Adipocyte (in vitro differentiated cells): Measurements from ENCODE around the gene AKT1.

Experiments
- DNase-seq: peaks from one replicate; pipeline ENCODE4 v3.0.0-alpha.2; 2015; ENCODE audit warnings: low read depth
- H3K27me3 ChIP-seq: replicated peaks from 2 replicates; pipeline ENCODE4 v1.7.0; 2013; ENCODE audit warnings: mild to moderate bottlenecking, low read length, moderate library complexity; ENCODE audit not compliant: control insufficient read depth, insufficient read depth
- H3K36me3 ChIP-seq: 2 replicates; pipeline ENCODE4 v1.7.0; 2013; ENCODE audit warnings: low read length, mild to moderate bottlenecking, moderate library complexity; ENCODE audit not compliant: control insufficient read depth, insufficient read depth, severe bottlenecking
- H3K4me1 ChIP-seq: 2 replicates; pipeline ENCODE4 v1.7.0; 2013; ENCODE audit warnings: mild to moderate bottlenecking, low read length, moderate library complexity; ENCODE audit not compliant: control insufficient read depth, insufficient read depth
- H3K4me3 ChIP-seq: 2 replicates; pipeline ENCODE4 v1.7.0; 2013; ENCODE audit warnings: mild to moderate bottlenecking, low read length, moderate library complexity
- H3K9ac ChIP-seq: 2 replicates; pipeline ENCODE4 v1.7.0; 2013; ENCODE audit warnings: mild to moderate bottlenecking, low read length, moderate library complexity
- H3K9me3 ChIP-seq: 2 replicates; pipeline ENCODE4 v1.7.0; 2013; ENCODE audit warnings: mild to moderate bottlenecking, low read length, moderate library complexity; ENCODE audit not compliant: control insufficient read depth

AKT1 gene

GRCh38 chr14:104781271-104782077 is 14.1 kb downstream of the AKT1 start:
- Histone ChIP-seq H3K4me3 (no peak overlapping the region), H3K9me3 (no peaks in the 10 kb centered on the region), H3K36me3 (peaks cover 5% of the 10 kb centered on the region), H3K9ac (no peak overlapping the region), H3K27me3 (no peaks in the 10 kb centered on the region), H3K4me1 (no peaks in the 10 kb centered on the region)
- DNase-seq, result no peak

DNA sequence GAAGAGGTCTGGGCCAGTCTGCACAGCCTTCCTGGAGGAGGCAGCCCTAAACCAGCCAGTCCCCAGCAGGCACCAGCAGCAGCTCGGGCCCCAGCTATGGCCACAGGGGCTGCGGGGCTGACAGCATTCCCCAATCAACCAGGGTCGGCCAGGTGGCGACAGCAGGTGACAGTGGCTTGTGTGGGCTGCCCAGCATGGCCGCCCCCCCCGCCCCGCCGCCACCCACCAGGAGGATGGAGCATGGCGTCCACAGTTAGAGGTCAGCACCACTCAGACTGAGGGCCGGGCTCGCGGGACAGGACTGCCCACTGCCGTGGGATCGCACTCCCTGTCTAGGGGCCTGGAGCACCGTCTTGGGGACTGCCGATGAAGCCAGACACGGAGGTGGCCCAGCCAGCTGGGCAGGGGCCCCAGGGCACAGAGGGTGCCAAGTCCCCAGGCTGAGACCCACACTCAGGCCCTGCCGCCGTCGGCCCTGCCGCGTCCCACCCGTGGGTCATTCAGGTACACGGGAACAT is 15.0 kb downstream of the AKT1 start:
- Histone ChIP-seq H3K4me1 (no peaks in the 10 kb centered on the region), H3K9ac (no peak overlapping the region), H3K36me3 (peaks cover 9% of the 10 kb centered on the region), H3K9me3 (no peaks in the 10 kb centered on the region), H3K27me3 (no peaks in the 10 kb centered on the region), H3K4me3 (no peak overlapping the region)
- no peak for DNase-seq

DNA sequence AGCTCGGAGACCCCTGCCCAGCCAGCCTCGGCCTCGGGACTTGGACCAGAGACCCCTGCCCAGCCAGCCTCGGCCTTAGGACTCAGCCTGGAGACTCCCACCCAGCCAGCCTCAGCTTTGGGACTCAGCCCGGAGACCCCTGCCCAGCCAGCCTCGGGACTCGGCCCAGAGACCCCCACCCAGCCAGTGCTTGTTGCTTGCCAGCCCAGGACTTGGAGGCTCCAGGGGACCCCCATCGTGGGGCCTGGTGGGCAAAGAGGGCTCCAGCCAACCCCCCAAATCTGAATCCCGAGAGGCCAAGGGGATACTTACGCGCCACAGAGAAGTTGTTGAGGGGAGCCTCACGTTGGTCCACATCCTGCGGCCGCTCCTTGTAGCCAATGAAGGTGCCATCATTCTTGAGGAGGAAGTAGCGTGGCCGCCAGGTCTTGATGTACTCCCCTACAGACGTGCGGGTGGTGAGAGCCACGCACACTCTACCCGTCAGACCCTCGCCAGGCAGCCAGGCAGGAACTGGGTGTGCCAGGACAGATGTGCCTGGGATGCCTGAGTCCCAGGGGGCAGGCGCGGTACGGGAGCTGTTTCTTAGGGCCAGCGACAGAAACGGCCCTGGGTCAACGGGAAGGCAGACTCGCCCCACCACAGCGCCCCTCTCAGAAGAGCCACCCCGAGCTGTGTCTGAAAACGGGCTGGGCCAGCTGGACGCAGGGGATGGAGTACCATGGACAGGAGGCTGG is 15.6 kb downstream of the AKT1 start:
- Histone ChIP-seq H3K9ac (no peak overlapping the region), H3K27me3 (no peaks in the 10 kb centered on the region), H3K9me3 (no peaks in the 10 kb centered on the region), H3K4me3 (no peak overlapping the region), H3K36me3 (peaks cover 15% of the 10 kb centered on the region), H3K4me1 (no peaks in the 10 kb centered on the region)
- DNase-seq, result no peak

- Histone ChIP-seq H3K36me3 (peaks cover 17% of the 10 kb centered on the region), H3K4me1 (no peaks in the 10 kb centered on the region), H3K9me3 (no peaks in the 10 kb centered on the region), H3K27me3 (no peaks in the 10 kb centered on the region), H3K9ac (no peak overlapping the region), H3K4me3 (no peak overlapping the region)
- DNase-seq, result no peak
These were observed 16.7 kb downstream of the AKT1 start for GRCh38 chr14:104778694-104779331.

DNA sequence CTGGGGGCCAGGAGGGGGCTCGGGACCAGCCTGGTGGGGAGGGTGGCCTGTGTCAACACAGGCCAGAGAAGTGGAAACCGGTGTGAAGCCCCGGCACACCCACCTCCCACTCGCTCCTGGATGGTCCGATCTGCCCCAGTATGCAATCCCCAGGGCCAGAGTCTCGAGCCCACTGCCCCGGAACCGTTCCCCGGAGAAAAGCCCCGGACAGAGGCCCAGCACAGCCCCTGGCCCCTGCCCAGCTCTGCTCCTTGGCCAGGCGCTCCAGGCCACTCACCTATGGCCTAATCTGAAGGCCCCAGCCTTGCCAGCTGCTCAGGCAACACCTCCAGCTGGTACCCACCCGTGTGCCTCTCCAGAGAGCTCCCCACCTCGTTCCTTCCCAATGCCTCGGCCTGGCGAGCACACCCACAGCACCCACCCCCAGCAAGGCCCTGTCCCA is 17.7 kb downstream of the AKT1 start:
- Histone ChIP-seq H3K27me3 (no peaks in the 10 kb centered on the region), H3K4me3 (no peak overlapping the region), H3K36me3 (peaks cover 25% of the 10 kb centered on the region), H3K4me1 (no peaks in the 10 kb centered on the region), H3K9me3 (no peaks in the 10 kb centered on the region), H3K9ac (no peak overlapping the region)
- no peak for DNase-seq

DNA sequence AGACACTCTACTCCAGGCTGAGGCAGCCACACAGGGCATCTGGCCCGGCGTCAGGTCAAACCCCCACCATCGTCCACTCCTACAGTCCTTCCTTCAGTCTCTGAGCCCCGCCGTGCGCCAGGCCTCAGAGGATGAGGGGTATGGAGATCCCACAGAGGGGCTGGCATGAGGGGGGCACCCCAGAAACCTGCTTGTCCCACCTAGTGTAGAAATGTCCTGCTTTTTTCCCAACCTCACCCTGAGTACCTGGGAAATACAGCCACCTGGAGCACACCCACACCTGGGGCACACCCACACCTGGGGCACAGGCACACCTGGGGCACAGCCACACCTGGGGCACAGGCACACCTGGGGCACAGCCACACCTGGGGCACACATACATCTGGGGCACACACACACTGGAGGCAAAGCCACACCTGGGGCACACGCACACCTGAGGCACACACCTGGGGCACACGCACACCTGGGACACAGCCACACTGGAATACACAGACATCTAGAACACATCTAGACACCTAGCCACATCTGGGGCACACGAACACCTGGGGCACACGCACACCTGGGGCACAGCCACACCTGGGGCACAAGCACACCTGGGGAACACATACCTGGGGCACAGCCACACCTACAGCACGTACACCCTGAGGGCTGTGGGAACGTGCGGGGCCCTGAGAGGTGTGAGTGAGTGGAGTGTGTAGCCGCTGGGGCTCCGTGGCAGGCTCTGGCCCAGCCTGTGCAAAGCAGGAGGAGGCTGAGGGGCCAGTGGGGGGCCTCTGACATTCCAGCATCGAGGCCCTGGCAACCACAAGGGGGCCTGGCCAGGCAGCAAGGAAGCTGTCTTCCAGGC is 18.4 kb downstream of the AKT1 start:
- Histone ChIP-seq H3K4me3 (no peak overlapping the region), H3K9ac (no peak overlapping the region), H3K9me3 (no peaks in the 10 kb centered on the region), H3K27me3 (no peaks in the 10 kb centered on the region), H3K4me1 (no peaks in the 10 kb centered on the region), H3K36me3 (peaks cover 31% of the 10 kb centered on the region)
- DNase-seq, result no peak

DNA sequence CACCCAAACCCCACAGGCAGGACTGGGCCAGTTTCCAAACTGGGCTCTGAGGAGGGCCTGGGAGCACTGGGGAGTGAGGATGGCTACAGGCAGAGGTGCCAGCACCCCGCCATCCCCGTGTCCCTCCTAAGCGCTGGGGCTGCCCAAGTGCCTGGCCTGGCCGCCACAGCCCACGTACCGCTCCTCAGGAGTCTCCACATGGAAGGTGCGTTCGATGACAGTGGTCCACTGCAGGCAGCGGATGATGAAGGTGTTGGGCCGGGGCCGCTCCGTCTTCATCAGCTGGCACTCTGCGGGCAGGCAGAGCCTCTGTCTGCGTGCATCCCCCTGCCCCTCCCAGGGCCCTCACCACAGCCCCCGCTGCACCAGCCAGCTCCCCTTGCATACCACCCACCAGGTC is 19.1 kb downstream of the AKT1 start:
- Histone ChIP-seq H3K9me3 (no peaks in the 10 kb centered on the region), H3K27me3 (no peaks in the 10 kb centered on the region), H3K4me1 (no peaks in the 10 kb centered on the region), H3K4me3 (no peak overlapping the region), H3K36me3 (peaks cover 38% of the 10 kb centered on the region), H3K9ac (no peak overlapping the region)
- no peak for DNase-seq

DNA sequence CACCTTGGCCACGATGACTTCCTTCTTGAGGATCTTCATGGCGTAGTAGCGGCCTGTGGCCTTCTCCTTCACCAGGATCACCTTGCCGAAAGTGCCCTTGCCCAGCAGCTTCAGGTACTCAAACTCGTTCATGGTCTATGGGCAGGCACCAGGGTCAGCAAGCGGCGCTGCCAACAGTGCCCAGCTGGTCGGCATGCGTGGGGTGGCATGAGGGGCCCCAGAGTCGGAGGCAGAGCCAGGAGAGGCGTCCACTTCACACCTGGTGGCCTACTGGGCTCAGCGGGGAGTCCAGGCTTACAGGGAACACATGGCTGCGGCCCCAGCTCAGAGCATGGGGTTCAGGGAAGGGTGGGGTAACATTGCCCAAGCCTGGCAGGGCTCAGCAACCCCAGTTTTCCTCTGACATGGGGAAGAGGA is 20.5 kb downstream of the AKT1 start:
- no peaks in the 10 kb centered on the region for H3K27me3 ChIP-seq
- no peak overlapping the region for H3K4me3 ChIP-seq
- DNase-seq, result no peak
- peaks cover 46% of the 10 kb centered on the region for H3K36me3 ChIP-seq
- H3K9ac ChIP-seq, result no peak overlapping the region
- no peaks in the 10 kb centered on the region for H3K9me3 ChIP-seq
- H3K4me1 ChIP-seq, result no peaks in the 10 kb centered on the region

DNA sequence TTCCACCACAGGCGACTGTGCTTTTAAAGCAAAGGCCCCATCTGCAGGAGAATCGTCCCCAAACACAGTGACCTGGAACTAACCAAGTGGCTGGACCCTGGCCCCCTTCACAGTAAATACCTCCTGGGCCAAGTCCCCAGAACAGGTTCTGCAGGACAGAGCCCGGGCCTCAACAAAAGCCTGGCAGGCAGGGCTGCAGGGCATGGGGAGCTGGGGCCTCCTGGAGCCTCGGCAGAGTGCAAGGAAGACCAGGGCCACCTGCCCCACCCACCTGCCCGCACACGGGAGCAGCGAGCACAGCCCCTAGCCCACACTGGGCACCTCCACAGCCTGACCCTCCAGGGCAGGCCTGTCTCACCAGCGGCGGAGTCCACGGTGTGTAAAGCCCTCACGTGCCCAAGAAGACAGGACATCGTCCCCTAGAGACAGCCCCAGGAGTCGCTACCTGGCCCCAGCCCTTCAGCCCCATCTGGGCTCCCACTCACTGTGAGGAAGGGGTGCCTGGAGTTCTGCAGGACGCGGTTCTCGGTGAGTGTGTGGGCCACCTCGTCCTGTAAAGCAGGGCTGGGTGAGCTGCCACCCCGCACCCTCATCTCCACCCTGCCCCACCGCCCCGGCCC is 21.0 kb downstream of the AKT1 start:
- no peaks in the 10 kb centered on the region for H3K27me3 ChIP-seq
- no peak overlapping the region for H3K4me3 ChIP-seq
- H3K9ac ChIP-seq, result no peak overlapping the region
- no peak for DNase-seq
- H3K4me1 ChIP-seq, result no peaks in the 10 kb centered on the region
- peaks cover 46% of the 10 kb centered on the region for H3K36me3 ChIP-seq
- no peaks in the 10 kb centered on the region for H3K9me3 ChIP-seq
